ENCODE data around the gene ZNF76. TPM values are rescaled to one million over a fixed set of nuclear protein-coding genes. Genes with fewer than 3 reads are reported as not detected.

Gene ZNF76
- total and polyA plus RNA-seq, 10 of the 15 experiments (the other 5 are each of a cell fraction or from before 2014, with no cell fraction given), result 2.8 to 41.0 (median 24.8) TPM

- TF ChIP-seq KDM1A (IDR thresholded peaks at IDR 0.05; ENCODE audit: borderline replicate concordance) (no peak), NBN (IDR thresholded peaks at IDR 0.05) (peak; percentile 97), DPF2 (IDR thresholded peaks at IDR 0.05) (peak; percentile 87), EZH2 (IDR thresholded peaks at IDR 0.05; ENCODE audit: borderline replicate concordance, control insufficient read depth, low read depth, low read length) (no peak), MYB (IDR thresholded peaks at IDR 0.05; ENCODE audit: borderline replicate concordance, low read depth, low read length) (no peak), MEF2A (IDR thresholded peaks at IDR 0.05; ENCODE audit: insufficient read depth, low read depth, low read length) (0 out of 2 replicates have a peak, but pooled peaks have one; percentile 27), BCL3 (IDR thresholded peaks at IDR 0.05; ENCODE audit: borderline replicate concordance, insufficient read depth, low read depth, low read length, poor library complexity, severe bottlenecking) (peak; percentile 4), NR2C2 (IDR thresholded peaks at IDR 0.05; ENCODE audit: borderline replicate concordance, control insufficient read depth, insufficient read length, low read depth) (no peak), TARDBP (IDR thresholded peaks at IDR 0.05; ENCODE audit: borderline replicate concordance) (0 out of 2 replicates have a peak, but pooled peaks have one; percentile 23), FOS (IDR thresholded peaks at IDR 0.05; ENCODE audit: borderline replicate concordance, extremely low read depth, insufficient read length) (peak; percentile 58), CREM (IDR thresholded peaks at IDR 0.05; ENCODE audit: low read depth) (peak; percentile 96), PKNOX1 (IDR thresholded peaks at IDR 0.05) (peak; percentile 58; the same call in 1 of the 2 replicates), ETV6 (conservative IDR thresholded peaks at IDR 0.05 in 1 of 2, IDR thresholded peaks at IDR 0.05 in 1 of 2; ENCODE audit: borderline replicate concordance in 1 of 2, low read depth in 1 of 2) (peak in 1 of 2 experiments; percentile 35; a peak in 1 of 4 replicates), FOXK2 (IDR thresholded peaks at IDR 0.05) (no peak), IRF4 (IDR thresholded peaks at IDR 0.05; ENCODE audit: low read depth, low read length) (no peak), NKRF (conservative IDR thresholded peaks at IDR 0.05) (peak; percentile 32), GATAD2B (conservative IDR thresholded peaks at IDR 0.05; ENCODE audit: low read depth) (peak; percentile 93), HDAC6 (IDR thresholded peaks at IDR 0.05; ENCODE audit: unreplicated experiment) (no peak), POLR2AphosphoS2 (IDR thresholded peaks at IDR 0.05; ENCODE audit: low read depth, low read length) (no peak), HDGF (IDR thresholded peaks at IDR 0.05) (peak; percentile 84), MYC (IDR thresholded peaks at IDR 0.05; ENCODE audit: insufficient read depth, insufficient read length, insufficient replicate concordance, low read length, severe bottlenecking) (peak; percentile 71)
These were observed at the start of gene ZNF76 (continued) for GRCh38 chr6:35259194-35259947.

Measured in GM12878 (cell line).